K562 (cell line): ENCODE measurements around the gene CNFN. TPM values are rescaled to one million over a fixed set of nuclear protein-coding genes. Genes with fewer than 3 reads are reported as not detected.

Experiments used
- ATAC-seq: fragments of 200-7000 bp; cut with Tn5 transposase; 3 replicates; pipeline ENCODE4 v1.9.1; 2020; ENCODE audit warnings: moderate library complexity
- BruUV-seq: library from RNA; stranded (reverse); fragments of 400-500 nt; replicated peaks from 2 replicates; lab custom pipeline; 2021; lab: Mats Ljungman, UMichigan
- CTCF ChIA-PET: fragments of 300-600 bp; formaldehyde crosslinking; extraction: SDS; loops from one replicate; lab custom pipeline; 2021; ENCODE audit warnings: low intra/inter-chr PET ratio; lab: Yijun Ruan, JAX
- POLR2A ChIA-PET: fragments of 300-600, 350-650 bp; sonication (Branson Sonifier 250); formaldehyde crosslinking; extraction: SDS; loops from one replicate; lab custom pipeline; 2021; ENCODE audit warnings: antibody characterized with exemption, inconsistent platforms; lab: Yijun Ruan, JAX
- DNase-seq, 4 experiments: peaks; one replicate each; pipeline versions ENCODE4 v3.0.0 to v3.0.0-alpha.2; 2011 to 2018; ENCODE audit warnings: low spot score in 3 of 4, mixed read lengths in 3 of 4; ENCODE audit errors: extremely low read depth in 1 of 4
- FAIRE-seq: peaks from 2 replicates; lab custom pipeline; 2011; peaks lifted over from hg19 to GRCh38; lab: Jason Lieb, UNC
- H2AFZ ChIP-seq: 2 replicates; pipeline ENCODE4 v1.6.0; 2011; ENCODE audit warnings: low read depth, low read length, control low read depth, inconsistent platforms
- H3K27ac ChIP-seq: fragments of 200-600 bp; 3 replicates; pipeline ENCODE4 v1.8.0; 2011; ENCODE audit warnings: low read depth, mild to moderate bottlenecking, control low read depth, inconsistent platforms, low read length, moderate library complexity, mixed read lengths; ENCODE audit errors: extremely low read depth
- H3K27me3 ChIP-seq, 2 experiments: fragments of 300-600 bp in 1 of 2; 2 replicates in 1 of 2; 3 replicates in 1 of 2; pipeline versions ENCODE4 v1.6.0 to v1.8.0; 2011; ENCODE audit warnings: inconsistent platforms in 2 of 2, low read length in 2 of 2, mild to moderate bottlenecking in 1 of 2, mixed read lengths in 1 of 2, moderate library complexity in 1 of 2; ENCODE audit not compliant: control insufficient read depth in 2 of 2, insufficient read depth in 2 of 2
- H3K36me3 ChIP-seq: fragments of 300-600 bp; 3 replicates; pipeline ENCODE4 v1.8.0; 2011; ENCODE audit warnings: mild to moderate bottlenecking, low read length, inconsistent platforms; ENCODE audit not compliant: control insufficient read depth, insufficient read depth
- H3K4me1 ChIP-seq, 2 experiments: fragments of 200-600 bp in 1 of 2; replicated peaks in 1 of 2; 2 replicates in 1 of 2; 3 replicates in 1 of 2; pipeline versions ENCODE4 v1.5.1 to v1.8.0; 2011; ENCODE audit warnings: inconsistent platforms in 2 of 2, low read length in 2 of 2, mild to moderate bottlenecking in 1 of 2, mixed read lengths in 1 of 2, moderate library complexity in 1 of 2; ENCODE audit not compliant: control insufficient read depth in 2 of 2, insufficient read depth in 2 of 2
- H3K4me2 ChIP-seq: 2 replicates; pipeline ENCODE4 v1.6.1; 2011; ENCODE audit warnings: low read length, control low read depth, inconsistent platforms, mixed read lengths; ENCODE audit not compliant: insufficient read depth
- H3K4me3 ChIP-seq: fragments of 200-600 bp; sonication (generic), shearing (Covaris generic); 2 replicates; pipeline ENCODE4 v1.5.1; 2016; ENCODE audit warnings: control low read depth, inconsistent platforms
- H3K79me2 ChIP-seq: fragments of 200-600 bp; 3 replicates; pipeline ENCODE4 v1.8.0; 2011; ENCODE audit warnings: low read length, inconsistent platforms; ENCODE audit not compliant: control insufficient read depth, insufficient read depth
- H3K9ac ChIP-seq, 2 experiments: 2 replicates each; pipeline versions ENCODE4 v1.6.0 to v1.6.1; 2011; ENCODE audit warnings: low read depth in 2 of 2, low read length in 2 of 2, control low read depth in 1 of 2, inconsistent platforms in 1 of 2, mild to moderate bottlenecking in 1 of 2, mixed read lengths in 1 of 2; ENCODE audit not compliant: insufficient read depth in 1 of 2
- H3K9me1 ChIP-seq: one replicate; pipeline ENCODE4 v1.6.0; 2011; ENCODE audit warnings: inconsistent platforms, mild to moderate bottlenecking, low read length, moderate library complexity; ENCODE audit not compliant: control insufficient read depth, insufficient read depth
- H3K9me3 ChIP-seq: replicated peaks from 2 replicates; pipeline ENCODE4 v1.5.1; 2011; ENCODE audit warnings: low read depth, low read length, inconsistent platforms; ENCODE audit not compliant: control insufficient read depth, insufficient read depth
- H4K20me1 ChIP-seq: replicated peaks from 2 replicates; pipeline ENCODE4 v1.6.1; 2011; ENCODE audit warnings: low read length, inconsistent platforms, mixed read lengths; ENCODE audit not compliant: control insufficient read depth, insufficient read depth
- ARNT ChIP-seq, 2 experiments: fragments of 450-650 bp; IDR thresholded peaks; 2 replicates each; pipeline ENCODE4 v1.6.1; 2016; ENCODE audit warnings: mild to moderate bottlenecking in 1 of 2
- HMG20A ChIP-seq: fragments of 450-650 bp; formaldehyde crosslinking; conservative IDR thresholded peaks from 2 replicates; pipeline ENCODE4 v1.4.0; 2020; ENCODE audit warnings: mild to moderate bottlenecking, mixed read lengths
- MITF ChIP-seq: IDR thresholded peaks from 2 replicates; pipeline ENCODE4 v1.6.1; 2014; ENCODE audit warnings: antibody characterized with exemption
- NR2C1 ChIP-seq, 2 experiments: fragments of 450-650 bp; IDR thresholded peaks; 2 replicates each; pipeline ENCODE4 v1.6.1; 2017; ENCODE audit warnings: mild to moderate bottlenecking in 2 of 2, antibody characterized with exemption in 1 of 2, inconsistent platforms in 1 of 2, missing compliant biosample characterization in 1 of 2, missing genetic modification characterization in 1 of 2
- TAL1 ChIP-seq: fragments of 450-650 bp; IDR thresholded peaks from 2 replicates; pipeline ENCODE4 v1.6.1; 2016; ENCODE audit warnings: mild to moderate bottlenecking
- TCF3 ChIP-seq: sonication (generic); formaldehyde crosslinking; IDR thresholded peaks from 2 replicates; pipeline ENCODE4 v1.4.0; 2020; ENCODE audit warnings: mild to moderate bottlenecking, missing genetic modification reagents
- ZHX1 ChIP-seq: fragments of 150-350 bp; conservative IDR thresholded peaks from 2 replicates; pipeline ENCODE4 v1.6.1; 2014; ENCODE audit warnings: low read length
- ZZZ3 ChIP-seq: fragments of 450-650 bp; IDR thresholded peaks from 2 replicates; pipeline ENCODE4 v1.6.1; 2016; ENCODE audit warnings: antibody characterized with exemption, mild to moderate bottlenecking, moderate library complexity
- whole genome bisulfite sequencing: fragments of 100-300 bp; shearing (Covaris generic); methylation state at CpG from one replicate; pipeline ENCODE4 v1.1.6; 2016; ENCODE audit warnings: low coverage, mixed read lengths; ENCODE audit not compliant: insufficient coverage; ENCODE audit errors: missing lambda C conversion rate; 5-methylcytosine and 5-hydroxymethylcytosine counted together
- in situ Hi-C: fragments of 300-500 bp; cut with MboI; formaldehyde crosslinking; loops from 4 replicates; pipeline ENCODE4 v1.15.0; 2018; ENCODE audit warnings: inconsistent platforms, mixed read lengths
- intact Hi-C: fragments of 100-400 bp; cut with micrococcal nuclease; formaldehyde crosslinking; loops from 2 replicates; pipeline ENCODE4 v1.14.2; 2022
- polyA plus RNA-seq, 8 experiments: library from polyadenylated mRNA; depleted of rRNA in 4 of 8; stranded (reverse) in 5 of 8; unstranded in 3 of 8; fragments of >200 nt; fragmentation: Nextera tagmentation in 2 of 8; fragmentation: Illumina TruSeq in 1 of 8; extraction: Ambion mirVana in 2 of 8; extraction: Trizol in 1 of 8; gene quantifications; 2 replicates each; pipeline versions ENCODE4 v1.2.1 to v1.2.3, GENCODE V29; 2011 to 2014; ENCODE audit warnings: inconsistent platforms in 1 of 8, missing spikeins in 1 of 8
- total RNA-seq, 7 experiments: library from RNA; depleted of rRNA in 6 of 7; stranded (reverse); fragments of >200 nt in 6 of 7; fragmentation: Illumina TruSeq in 2 of 7; extraction: Trizol in 2 of 7; gene quantifications; 2 replicates each; pipeline versions ENCODE4 v1.2.1 to v1.2.3, GENCODE V29; 2011 to 2021; ENCODE audit warnings: low replicate concordance in 1 of 7

CNFN gene
- total and polyA plus RNA-seq, 9 of the 15 experiments (the other 6 are each of a cell fraction or from before 2014, with no cell fraction given): 0.18 to 0.52 (median 0.27) TPM; not detected in 5

- H3K4me1 ChIP-seq: peaks cover 14 to 20% of the 10 kb centered on the region in 2 experiments
- DNase-seq (no peak), ATAC-seq (no peak)
- H3K79me2 ChIP-seq: peaks cover 6% of the 10 kb centered on the region; the same call in 1 of the 3 replicates
- WGBS: 41% methylated on average over 8 of the region's 8 CpGs
- BruUV-seq: no TSS peak
- H3K4me3 ChIP-seq: no peak overlapping the region
- H3K36me3 ChIP-seq: no peaks in the 10 kb centered on the region
- intact Hi-C loops: no loop called here
- CTCF ChIA-PET: no interaction called here
- no peak overlapping the region for H3K9ac ChIP-seq
- TF ChIP-seq TAL1 (no peak), ZZZ3 (no peak), HMG20A (CRISPR knock-in tag) (no peak), NR2C1 (IDR thresholded peaks at IDR 0.05) (no peak), NR2C1 (tag; IDR thresholded peaks at IDR 0.05) (no peak), ZHX1 (no peak), TCF3 (no peak), MITF (no peak), ARNT (IDR thresholded peaks at IDR 0.05) (no peak)
- TF ChIP-seq, all 486 proteins: peak for 0
- peaks cover 16 to 18% of the 10 kb centered on the region in 2 experiments for H3K27me3 ChIP-seq
- H3K9me1 ChIP-seq: peaks cover 3% of the 10 kb centered on the region
- FAIRE-seq: no peak
- no peaks in the 10 kb centered on the region for H3K9me3 ChIP-seq
- H3K27ac ChIP-seq: no peak overlapping the region
- in situ Hi-C loops: no loop called here
- no peak overlapping the region for H3K4me2 ChIP-seq
- no peaks in the 10 kb centered on the region for H4K20me1 ChIP-seq
- no peak overlapping the region for H2AFZ ChIP-seq
- POLR2A ChIA-PET: interaction anchor here (0.6 to 0.7 kb wide), 3 partner anchors 212 to 375 kb away, joined by 3 to 4 read pairs (median 4); no protein-coding TSS in a partner anchor
Observed at GRCh38 chr19:42394751-42395150, 4.7 kb upstream of the CNFN start.
